ENCODE results near the gene MAD1L1. TPM values are rescaled to one million over a fixed set of nuclear protein-coding genes. Genes with fewer than 3 reads are reported as not detected.
A peak's percentile ranks its signal among the peaks of the same experiment; 100 is the strongest.
"Not testable (repeated sequence)": the region's sequence is repeated elsewhere in the genome, so short reads cannot be mapped to it uniquely, and the experiment has no call there.

The MAD1L1 gene
- total RNA-seq, 4 donors from 2014 or later = 8.0 to 52.7 (median 26.7) TPM

DNA sequence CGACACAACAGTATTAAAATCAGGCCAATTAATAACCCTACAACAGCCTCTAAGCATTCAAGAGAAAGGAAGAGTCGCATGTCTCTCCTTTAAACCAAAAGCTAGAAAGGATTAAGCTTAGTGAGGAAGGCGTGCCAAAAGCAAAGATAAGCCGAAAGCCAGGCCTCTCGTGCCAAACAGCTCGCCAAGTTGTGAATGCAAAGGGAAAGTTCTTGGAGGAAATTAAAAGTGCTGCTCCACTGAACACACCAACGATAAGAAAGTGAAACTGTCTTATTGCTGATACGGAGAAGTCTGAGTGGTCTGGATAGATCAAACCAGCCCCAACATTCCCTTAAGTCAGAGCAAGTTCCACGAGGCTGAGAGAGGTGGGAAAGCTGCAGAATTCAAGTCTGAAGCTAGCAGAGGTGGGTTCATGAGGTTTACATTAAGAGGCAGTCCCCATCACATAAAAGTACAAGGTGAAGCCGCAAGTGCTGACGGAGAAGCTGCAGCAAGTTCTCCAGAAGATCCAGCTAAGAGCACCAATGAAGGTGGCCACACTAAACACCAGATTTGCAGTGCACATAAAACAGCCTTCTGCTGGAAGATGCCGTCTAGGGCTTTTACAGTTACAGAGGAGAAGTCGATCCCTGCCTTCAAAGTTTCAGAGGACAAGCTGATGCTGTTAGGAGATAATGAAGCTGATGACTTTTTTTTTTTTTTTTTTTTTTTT lies 194.8 kb downstream of the MAD1L1 start:
- H3K9me3 ChIP-seq = no peaks in the 10 kb centered on the region
- peak overlapping the region in 1 of 4 donors; percentile 29 for H3K4me3 ChIP-seq
- H3K4me1 ChIP-seq = peaks cover 0 to 15% (median 4%) of the 10 kb centered on the region in 4 donors
- intact Hi-C loops (cut with DNase I; ENCODE audit: low total_unique reads) = no loop called here
- in situ Hi-C loops (cut with MboI; ENCODE audit: low pct_ligation_motif_present in 1 of 4, low pct_unique_long_range_greater_than_20kb in 1 of 4, low sequenced_read_pairs in 3 of 4) = no loop called here
- peaks cover 0 to 4% (median 0%) of the 10 kb centered on the region in 4 donors for H3K36me3 ChIP-seq
- DNase-seq = no peak
- peak overlapping the region in 3 of 4 donors; percentile 8 to 36 (median 21) for H3K27ac ChIP-seq
- WGBS, 2 donors (ENCODE audit: low coverage in 1 of 2) = 25% methylated on average over 10 to 13 of the region's 13 CpGs
- TF ChIP-seq, protein P1, sequence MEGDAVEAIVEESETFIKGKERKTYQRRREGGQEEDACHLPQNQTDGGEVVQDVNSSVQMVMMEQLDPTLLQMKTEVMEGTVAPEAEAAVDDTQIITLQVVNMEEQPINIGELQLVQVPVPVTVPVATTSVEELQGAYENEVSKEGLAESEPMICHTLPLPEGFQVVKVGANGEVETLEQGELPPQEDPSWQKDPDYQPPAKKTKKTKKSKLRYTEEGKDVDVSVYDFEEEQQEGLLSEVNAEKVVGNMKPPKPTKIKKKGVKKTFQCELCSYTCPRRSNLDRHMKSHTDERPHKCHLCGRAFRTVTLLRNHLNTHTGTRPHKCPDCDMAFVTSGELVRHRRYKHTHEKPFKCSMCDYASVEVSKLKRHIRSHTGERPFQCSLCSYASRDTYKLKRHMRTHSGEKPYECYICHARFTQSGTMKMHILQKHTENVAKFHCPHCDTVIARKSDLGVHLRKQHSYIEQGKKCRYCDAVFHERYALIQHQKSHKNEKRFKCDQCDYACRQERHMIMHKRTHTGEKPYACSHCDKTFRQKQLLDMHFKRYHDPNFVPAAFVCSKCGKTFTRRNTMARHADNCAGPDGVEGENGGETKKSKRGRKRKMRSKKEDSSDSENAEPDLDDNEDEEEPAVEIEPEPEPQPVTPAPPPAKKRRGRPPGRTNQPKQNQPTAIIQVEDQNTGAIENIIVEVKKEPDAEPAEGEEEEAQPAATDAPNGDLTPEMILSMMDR (IDR thresholded peaks at IDR 0.05) = no peak
- no peaks in the 10 kb centered on the region for H3K27me3 ChIP-seq

DNA sequence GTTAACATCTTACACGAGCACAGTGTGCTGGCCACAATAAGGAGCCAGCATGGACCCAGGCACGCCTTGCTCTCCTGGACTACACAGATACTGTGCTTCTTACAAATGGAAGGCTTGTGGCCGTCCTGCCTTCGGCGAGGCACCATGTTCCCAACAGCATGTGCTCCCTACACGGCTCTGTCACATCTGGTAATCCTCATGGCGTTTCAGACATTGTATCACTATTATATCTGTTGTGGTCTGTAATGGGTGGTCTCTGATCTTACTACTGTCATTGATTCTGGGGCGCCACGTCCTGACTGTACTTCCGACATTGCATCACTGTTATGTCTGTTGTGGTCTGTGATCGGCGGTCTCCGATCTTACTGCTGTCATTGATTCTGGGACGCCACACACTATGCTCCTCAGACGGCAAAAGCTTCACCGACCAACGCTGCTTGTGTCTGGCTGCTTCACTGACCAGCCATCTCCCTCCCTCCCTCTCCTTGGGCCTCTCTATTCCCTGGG lies 195.4 kb downstream of the MAD1L1 start:
- Histone ChIP-seq H3K27ac (peak overlapping the region in 2 of 4 donors; percentile 8 to 36), H3K9me3 (no peaks in the 10 kb centered on the region), H3K27me3 (no peaks in the 10 kb centered on the region), H3K4me1 (peaks cover 0 to 15% (median 4%) of the 10 kb centered on the region in 4 donors), H3K36me3 (peaks cover 0 to under 1% (median 0%) of the 10 kb centered on the region in 4 donors), H3K4me3 (peak overlapping the region in 1 of 4 donors; percentile 29)
- TF ChIP-seq, protein P1 (IDR thresholded peaks at IDR 0.05) = no peak
- TF ChIP-seq EP300 (IDR thresholded peaks at IDR 0.05; ENCODE audit: low read depth) (no peak), POLR2A (IDR thresholded peaks at IDR 0.05) (no peak), POLR2AphosphoS5 (IDR thresholded peaks at IDR 0.05) (no peak)
- in situ Hi-C loops (cut with MboI; ENCODE audit: low pct_ligation_motif_present in 1 of 4, low pct_unique_long_range_greater_than_20kb in 1 of 4, low sequenced_read_pairs in 3 of 4) = no loop called here
- WGBS, 2 donors (ENCODE audit: low coverage in 1 of 2) = 81 to 88% methylated on average over 14 to 17 of the region's 17 CpGs
- DNase-seq = no peak
- intact Hi-C loops (cut with DNase I; ENCODE audit: low total_unique reads) = no loop called here

DNA sequence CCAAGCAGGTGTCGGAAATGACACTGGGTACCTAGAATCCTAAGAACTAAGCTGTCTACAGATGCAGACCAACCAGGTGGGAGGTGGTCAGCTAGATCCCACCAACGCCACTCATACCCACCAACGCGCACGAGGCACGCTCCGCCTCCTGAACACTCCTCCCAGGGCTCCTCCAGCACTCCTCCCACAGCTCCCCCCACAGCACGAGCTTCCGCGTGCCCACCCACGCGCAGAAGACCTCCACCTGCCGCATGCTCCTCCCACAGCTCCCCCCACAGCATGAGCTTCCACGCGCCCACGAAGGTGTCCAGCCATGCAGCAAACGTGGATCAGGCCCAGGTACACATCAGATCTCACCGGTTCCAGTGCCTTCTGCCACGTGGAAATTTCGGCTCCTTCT lies 196.0 kb downstream of the MAD1L1 start:
- Histone ChIP-seq H3K9me3 (no peaks in the 10 kb centered on the region), H3K27me3 (no peaks in the 10 kb centered on the region), H3K27ac (no peak overlapping the region), H3K36me3 (no peaks in the 10 kb centered on the region), H3K4me1 (peaks cover 0 to 15% (median 4%) of the 10 kb centered on the region in 4 donors), H3K4me3 (no peak overlapping the region)
- in situ Hi-C loops (cut with MboI; ENCODE audit: low pct_ligation_motif_present in 1 of 4, low pct_unique_long_range_greater_than_20kb in 1 of 4, low sequenced_read_pairs in 3 of 4) = no loop called here
- intact Hi-C loops (cut with DNase I; ENCODE audit: low total_unique reads) = no loop called here
- WGBS, 2 donors (ENCODE audit: low coverage in 1 of 2) = 95% methylated on average over 20 of the region's 20 CpGs; no CpG with 5 or more reads in 1 of the 2 donors
- no peak for DNase-seq
- no peak for TF ChIP-seq POLR2A (IDR thresholded peaks at IDR 0.05)
- no peak for TF ChIP-seq EP300 (IDR thresholded peaks at IDR 0.05; ENCODE audit: low read depth)
- TF ChIP-seq, protein P1 (IDR thresholded peaks at IDR 0.05) = no peak
- TF ChIP-seq POLR2AphosphoS5 (IDR thresholded peaks at IDR 0.05) = no peak

DNA sequence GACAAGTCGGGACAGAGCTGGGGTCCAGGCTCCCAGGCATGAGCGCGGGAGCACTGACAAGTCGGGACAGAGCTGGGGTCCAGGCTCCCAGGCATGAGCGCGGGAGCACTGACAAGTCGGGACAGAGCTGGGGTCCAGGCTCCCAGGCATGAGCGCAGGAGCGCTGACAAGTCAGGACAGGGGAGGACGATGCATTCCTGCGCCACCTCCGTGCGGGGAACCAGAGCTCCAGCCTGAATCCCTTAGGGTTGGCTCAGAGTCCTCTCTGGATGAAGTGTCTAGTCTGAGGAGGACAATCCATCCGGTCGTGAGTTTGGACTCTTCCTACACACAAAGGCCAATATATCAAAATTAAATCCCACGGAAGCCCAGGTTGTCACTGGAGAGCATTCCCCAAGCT lies 196.5 kb downstream of the MAD1L1 start:
- intact Hi-C loops (cut with DNase I; ENCODE audit: low total_unique reads); in situ Hi-C loops (cut with MboI; ENCODE audit: low pct_ligation_motif_present in 1 of 4, low pct_unique_long_range_greater_than_20kb in 1 of 4, low sequenced_read_pairs in 3 of 4); H3K9me3 ChIP-seq; DNase-seq; H3K27me3 ChIP-seq; H3K4me3 ChIP-seq; H3K27ac ChIP-seq; H3K36me3 ChIP-seq: not testable (repeated sequence)
- H3K4me1 ChIP-seq = peaks cover 0 to 16% (median 4%) of the 10 kb centered on the region in 4 donors
- 97% methylated on average over 10 of the region's 16 CpGs; no CpG with 5 or more reads in 1 of the 2 donors for WGBS, 2 donors (ENCODE audit: low coverage in 1 of 2)
